HTERT RPE-1 (cell line): ENCODE data around the gene GID4.

Experiments
- in situ Hi-C: fragments of 300-500 bp; cut with MboI; formaldehyde crosslinking; loops from 4 replicates; pipeline ENCODE4 v1.14.3; 2020; ENCODE audit warnings: low sequenced_read_pairs

GID4 gene

DNA sequence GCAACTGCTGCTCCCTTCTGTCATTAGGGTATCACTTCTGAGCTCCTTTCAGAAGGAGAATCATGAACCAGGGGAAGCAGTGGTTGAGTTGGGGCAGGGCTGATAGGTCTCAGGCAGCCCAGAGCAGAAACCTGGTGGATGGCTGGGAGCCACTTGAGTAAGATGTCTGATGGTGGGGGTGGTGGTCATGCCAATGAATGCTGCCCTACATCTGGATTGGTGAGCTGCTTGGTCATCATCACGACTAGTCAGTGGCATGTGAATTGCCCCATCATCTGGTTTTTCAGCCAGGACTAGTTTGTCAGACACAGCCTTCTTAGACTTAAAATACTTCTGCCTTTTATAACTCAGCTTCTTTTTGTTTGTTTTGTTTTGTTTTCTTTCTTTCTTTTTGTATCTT lies 2.6 kb downstream of the GID4 start:
- in situ Hi-C loops = no loop called here

GRCh38 chr17:18042983-18043382 lies 3.8 kb downstream of the GID4 start:
- in situ Hi-C loops = no loop called here

DNA sequence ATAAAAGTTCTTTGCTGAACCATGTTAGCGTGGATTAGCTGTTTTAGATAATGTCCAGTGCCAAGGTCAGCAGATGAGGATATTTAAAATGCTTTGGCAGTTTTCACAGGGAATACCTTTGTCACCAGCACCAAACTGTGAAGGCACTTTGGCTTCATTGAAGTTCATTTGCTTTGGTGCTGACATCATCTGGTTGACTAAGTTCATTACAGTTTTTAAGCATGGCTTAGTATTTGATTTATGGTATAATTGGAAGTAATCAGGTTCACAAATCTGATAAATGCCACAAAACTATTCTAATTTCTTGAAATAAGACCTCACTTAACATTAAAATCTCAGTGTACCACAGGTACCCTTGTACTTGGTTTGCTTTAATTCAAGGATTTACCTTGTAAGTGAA lies 4.3 kb downstream of the GID4 start:
- in situ Hi-C loops = no loop called here

GRCh38 chr17:18044609-18045008 lies 5.4 kb downstream of the GID4 start:
- in situ Hi-C loops = no loop called here

- in situ Hi-C loops = no loop called here
Observed at GRCh38 chr17:18045691-18046350, 6.6 kb downstream of the GID4 start.

DNA sequence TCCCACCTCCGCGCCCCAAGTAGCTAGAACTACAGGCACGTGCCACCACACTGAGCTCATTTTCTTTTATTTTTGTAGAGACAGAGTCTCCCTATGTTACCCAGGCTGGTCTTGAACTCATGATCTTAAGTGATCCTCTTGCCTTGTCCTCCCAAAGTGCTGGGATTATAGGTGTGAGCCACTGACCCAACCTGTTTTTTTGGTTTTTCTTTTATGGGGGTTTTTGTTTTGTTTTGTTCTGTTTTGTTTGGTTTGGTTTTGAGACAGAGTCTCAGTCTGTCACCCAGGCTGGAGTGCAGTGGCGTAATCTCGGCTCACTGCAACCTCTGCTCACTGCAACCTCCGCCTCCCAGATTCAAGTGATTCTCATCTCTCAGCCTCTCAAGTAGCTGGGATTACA lies 16.4 kb downstream of the GID4 start:
- in situ Hi-C loops = no loop called here

DNA sequence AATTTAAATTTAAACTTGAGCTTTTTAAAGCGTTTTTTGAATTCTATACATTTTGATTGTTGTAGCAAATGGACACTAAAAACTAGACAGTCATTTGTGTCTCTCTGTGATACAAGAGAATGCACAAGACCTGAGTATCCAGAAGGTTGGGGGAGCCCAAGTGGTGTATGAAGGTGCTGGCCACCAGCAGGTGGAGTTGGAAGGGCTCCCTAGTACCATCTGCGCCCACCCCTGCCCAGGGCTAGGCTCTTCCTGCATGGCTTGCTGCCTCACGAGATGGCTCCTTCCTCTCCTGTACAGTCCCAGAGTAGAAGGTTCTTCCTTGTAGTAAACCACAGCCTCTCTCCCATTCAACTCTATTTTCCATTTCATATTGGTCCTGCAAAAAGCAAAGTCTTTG lies 17.0 kb downstream of the GID4 start:
- in situ Hi-C loops = no loop called here

DNA sequence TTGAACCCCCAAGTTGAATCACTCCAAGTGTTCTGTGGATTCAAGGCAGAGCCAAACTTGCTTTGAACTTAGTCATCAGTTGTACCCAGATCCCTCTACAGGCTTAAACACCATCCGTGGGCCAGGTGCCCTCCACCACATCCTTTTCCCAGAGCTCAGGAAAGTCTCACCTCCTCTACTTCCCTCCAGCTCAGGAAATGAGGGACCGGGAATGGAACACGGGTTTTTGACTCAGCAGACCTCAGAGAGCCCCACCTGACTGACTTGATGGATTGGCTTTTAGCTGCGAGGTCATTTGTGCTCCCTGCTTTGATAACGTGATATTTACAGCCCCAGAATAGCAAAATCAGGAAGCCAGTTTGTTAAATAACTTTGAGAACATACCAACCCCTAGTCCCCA lies 20.1 kb downstream of the GID4 start:
- in situ Hi-C loops = no loop called here

DNA sequence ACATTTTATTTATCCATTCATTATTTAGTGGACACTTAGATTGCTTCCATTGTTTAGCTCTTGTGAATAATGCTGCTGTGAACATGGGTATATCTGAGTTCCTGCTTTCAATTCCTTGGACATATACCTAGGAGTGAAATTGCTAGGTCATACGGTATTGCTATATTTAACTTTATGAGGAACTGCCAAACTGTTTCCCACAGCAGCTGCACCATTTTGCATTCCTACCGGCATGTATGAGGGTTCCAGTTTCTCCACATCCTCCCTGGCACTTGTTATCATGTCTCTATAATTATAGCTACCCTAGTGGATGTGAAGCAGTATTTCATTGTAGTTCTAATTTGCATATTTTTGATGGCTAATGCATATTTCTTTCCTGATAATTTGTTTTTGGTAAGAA lies 24.8 kb downstream of the GID4 start:
- in situ Hi-C loops = no loop called here

DNA sequence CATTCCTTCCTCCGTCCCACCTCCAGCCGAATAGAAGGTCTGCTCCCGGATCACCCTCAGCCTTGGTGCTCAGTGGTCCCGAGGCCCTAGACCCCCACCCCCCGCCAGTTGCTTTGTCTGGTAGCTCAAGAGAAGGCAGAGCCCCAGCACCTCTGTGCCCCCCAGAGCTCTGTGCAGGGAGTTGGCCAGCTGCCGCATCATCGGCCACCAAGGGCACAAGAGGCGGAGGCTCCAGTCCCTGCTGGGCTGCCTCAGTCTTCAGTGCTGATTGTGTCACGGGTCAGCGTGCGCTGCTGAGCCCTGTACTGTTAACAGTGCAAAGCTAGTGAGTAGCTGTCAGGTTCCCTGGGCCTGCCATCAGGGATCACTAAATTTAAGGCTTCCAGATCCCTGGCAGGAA lies 26.3 kb downstream of the GID4 start:
- in situ Hi-C loops = no loop called here

- in situ Hi-C loops = no loop called here
Observed at GRCh38 chr17:18066866-18067265, 27.7 kb downstream of the GID4 start.

DNA sequence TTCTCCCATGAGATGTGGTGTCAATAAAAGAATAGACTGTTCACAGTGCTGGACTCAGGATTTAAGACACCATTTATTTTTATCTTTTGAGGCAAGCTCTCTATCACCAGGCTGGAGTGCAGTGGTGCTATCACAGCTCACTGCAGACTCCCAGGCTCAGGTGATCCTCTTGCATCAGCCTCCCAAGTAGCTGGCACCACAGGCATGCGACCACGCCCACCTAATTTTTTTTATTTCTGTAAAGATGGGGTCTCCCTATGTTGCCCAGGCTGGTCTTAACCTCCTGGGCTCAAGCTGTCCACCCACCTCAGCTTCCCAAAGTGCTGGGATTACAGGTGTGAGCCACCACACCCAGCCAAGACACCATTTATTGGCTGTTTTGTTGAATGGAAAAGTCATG lies 29.9 kb downstream of the GID4 start:
- in situ Hi-C loops = no loop called here

GRCh38 chr17:18070861-18071340 lies 31.7 kb downstream of the GID4 start:
- in situ Hi-C loops = no loop called here

DNA sequence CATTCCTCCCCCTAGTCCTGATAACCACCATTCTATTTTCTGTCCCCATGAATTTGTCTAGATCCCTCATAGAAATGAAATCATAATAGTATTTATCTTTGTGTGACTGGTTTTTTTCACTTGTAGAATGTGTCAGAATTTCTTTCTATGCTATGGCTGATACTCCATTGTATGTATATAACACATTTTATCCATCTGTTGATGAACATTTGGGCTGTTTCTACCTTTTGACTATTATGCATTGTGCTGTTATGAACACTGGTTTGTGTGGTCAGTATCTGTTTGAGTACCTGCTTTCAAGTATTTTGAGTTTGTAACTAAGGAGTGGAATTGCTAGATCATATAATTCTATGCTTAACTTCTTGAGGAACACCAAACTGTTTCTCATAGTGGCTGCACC lies 32.5 kb downstream of the GID4 start:
- in situ Hi-C loops = no loop called here

- in situ Hi-C loops = no loop called here
Observed at GRCh38 chr17:18074566-18075272, 35.5 kb downstream of the GID4 start.

DNA sequence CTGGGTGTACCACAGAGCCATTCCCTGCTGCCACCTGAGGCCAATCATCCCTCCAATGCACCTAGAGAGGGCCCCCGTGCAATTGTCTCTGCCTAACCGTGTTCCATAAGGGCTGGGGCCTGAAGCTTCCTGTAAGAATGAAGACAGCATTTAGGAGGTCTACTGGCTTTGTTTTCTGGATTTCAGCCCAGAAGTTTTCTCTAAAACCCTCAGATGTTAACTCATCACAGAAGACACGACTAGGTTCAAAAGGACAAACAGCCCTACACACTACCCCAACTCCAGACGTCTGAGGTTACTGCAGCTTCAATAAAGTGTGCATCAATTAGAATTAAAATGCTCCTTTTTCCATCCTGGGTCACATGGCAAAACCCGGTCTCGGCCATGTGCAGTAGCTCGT lies 37.7 kb downstream of the GID4 start:
- in situ Hi-C loops = no loop called here

DNA sequence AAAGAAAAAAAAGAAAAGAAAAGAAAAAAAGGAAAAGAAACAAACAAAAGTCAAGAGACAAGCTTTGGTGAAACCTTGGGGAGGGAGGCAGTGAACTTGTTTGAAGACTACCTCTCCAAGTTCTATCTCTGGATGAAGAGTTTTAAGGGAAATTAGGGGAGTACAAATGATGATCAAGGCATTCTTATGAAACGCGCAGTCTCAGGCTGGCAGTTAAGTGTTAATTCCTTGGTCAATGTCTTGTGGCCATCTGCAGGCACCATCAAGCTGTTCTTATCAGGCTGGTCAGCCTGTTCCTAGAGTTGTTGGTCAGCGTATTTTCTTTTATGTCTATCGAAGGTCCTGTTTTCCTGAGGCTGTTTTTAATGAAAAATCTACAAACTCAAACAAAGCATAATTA lies 40.3 kb downstream of the GID4 start:
- in situ Hi-C loops = no loop called here

GRCh38 chr17:18084256-18084655 lies 45.0 kb downstream of the GID4 start:
- in situ Hi-C loops = no loop called here

- in situ Hi-C loops = no loop called here
Observed at GRCh38 chr17:18087610-18088491, 48.6 kb downstream of the GID4 start, which contains the start of gene DRG2. Gene DRG2, plus strand, starts transcription at chr17:18087948. Its CDS starts 76 bp downstream, at chr17:18088024.

- in situ Hi-C loops = no loop called here
Observed at GRCh38 chr17:18089613-18090012, 50.4 kb downstream of the GID4 start.

DNA sequence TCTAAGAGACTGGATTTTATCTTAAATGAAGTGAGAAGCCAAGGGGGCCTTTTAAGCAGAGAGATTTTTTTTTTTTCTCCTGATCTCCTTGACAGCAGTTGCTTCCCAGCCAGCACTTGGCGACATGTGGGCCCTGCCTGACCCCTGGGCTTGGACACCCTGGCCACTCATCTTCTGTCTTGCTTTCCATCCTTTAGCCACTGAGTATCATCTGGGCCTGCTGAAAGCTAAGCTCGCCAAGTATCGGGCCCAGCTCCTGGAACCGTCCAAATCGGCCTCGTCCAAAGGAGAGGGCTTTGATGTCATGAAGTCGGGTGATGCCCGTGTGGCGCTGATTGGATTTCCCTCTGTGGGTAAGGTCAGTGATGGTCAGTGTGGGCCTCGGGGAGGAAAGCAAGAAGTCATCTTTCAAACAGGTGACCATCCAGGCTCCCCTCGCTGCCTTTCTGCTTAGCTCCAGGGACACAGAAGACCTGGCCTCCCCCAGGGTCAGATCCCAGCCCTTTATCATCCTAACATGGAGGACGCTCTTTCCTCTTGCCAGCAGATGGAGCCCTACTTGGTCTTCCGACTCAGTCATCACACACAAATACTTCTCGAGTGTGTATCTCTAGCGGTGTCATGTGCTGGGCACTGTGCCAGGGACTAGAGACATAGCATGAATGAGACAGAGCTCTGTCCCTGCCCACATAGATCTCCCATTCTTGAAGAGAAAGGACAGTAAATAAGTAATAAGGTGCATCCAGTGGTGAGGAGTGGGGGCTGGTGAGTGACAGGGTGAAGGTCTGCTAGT lies 54.6 kb downstream of the GID4 start:
- in situ Hi-C loops = no loop called here
